Endothelial cell of umbilical vein (primary cell): Measurements from ENCODE around the gene LDB3. TPM values are rescaled to one million over a fixed set of nuclear protein-coding genes. Genes with fewer than 3 reads are reported as not detected.

Experiments used
- BruUV-seq: library from RNA; stranded (reverse); fragments of 400-500 nt; replicated peaks from 2 replicates; lab custom pipeline; 2021; lab: Mats Ljungman, UMichigan
- CTCF ChIA-PET: fragments of 300-600, 350-600 bp; sonication (Branson Sonifier 250); formaldehyde crosslinking; loops from one replicate; lab custom pipeline; 2021; ENCODE audit warnings: antibody characterized with exemption, inconsistent platforms; lab: Charles Lee
- POLR2A ChIA-PET: fragments of 300-600, 350-600 bp; sonication (Branson Sonifier 250); formaldehyde crosslinking; loops from one replicate; lab custom pipeline; 2021; ENCODE audit warnings: antibody characterized with exemption, inconsistent platforms; lab: Charles Lee
- DNase-seq: peaks from one replicate; pipeline ENCODE4 v3.0.0-alpha.2; 2011; ENCODE audit warnings: low read depth, low spot score
- FAIRE-seq: peaks from 2 replicates; lab custom pipeline; 2011; peaks lifted over from hg19 to GRCh38; lab: Jason Lieb, UNC
- H2AFZ ChIP-seq: 2 replicates; pipeline ENCODE4 v1.6.0; 2012; ENCODE audit warnings: low read depth, low read length, control low read depth, inconsistent platforms
- H3K27ac ChIP-seq: 2 replicates; pipeline ENCODE4 v1.5.1; 2011; ENCODE audit warnings: low read depth, mild to moderate bottlenecking, control low read depth, low read length, moderate library complexity; ENCODE audit not compliant: insufficient read depth
- H3K27me3 ChIP-seq, 2 experiments: 2 replicates each; pipeline versions ENCODE4 v1.6.0 to v1.6.1; 2011; ENCODE audit warnings: low read length in 2 of 2, mixed read lengths in 1 of 2; ENCODE audit not compliant: control insufficient read depth in 2 of 2, insufficient read depth in 2 of 2
- H3K36me3 ChIP-seq, 2 experiments: 2 replicates in 1 of 2; 3 replicates in 1 of 2; pipeline ENCODE4 v1.5.1; 2011; ENCODE audit warnings: low read length in 2 of 2, mild to moderate bottlenecking in 1 of 2, moderate library complexity in 1 of 2; ENCODE audit not compliant: control insufficient read depth in 2 of 2, insufficient read depth in 2 of 2; ENCODE audit errors: extremely low read depth in 1 of 2
- H3K4me1 ChIP-seq: 3 replicates; pipeline ENCODE4 v1.5.1; 2011; ENCODE audit warnings: mild to moderate bottlenecking, low read length; ENCODE audit not compliant: control insufficient read depth, insufficient read depth; ENCODE audit errors: extremely low read depth
- H3K4me2 ChIP-seq: 2 replicates; pipeline ENCODE4 v1.6.1; 2011; ENCODE audit warnings: low read length, control low read depth, mixed read lengths; ENCODE audit not compliant: insufficient read depth
- H3K4me3 ChIP-seq, 3 experiments: fragments of 200-600 bp in 1 of 3; sonication (generic), shearing (Covaris generic) in 1 of 3; replicated peaks in 1 of 3; 2 replicates each; pipeline ENCODE4 v1.5.1; 2011 to 2016; ENCODE audit warnings: control low read depth in 3 of 3, low read length in 3 of 3, mild to moderate bottlenecking in 2 of 3, inconsistent platforms in 1 of 3, low read depth in 1 of 3, moderate library complexity in 1 of 3; ENCODE audit not compliant: insufficient read depth in 1 of 3
- H3K79me2 ChIP-seq: 2 replicates; pipeline ENCODE4 v1.6.0; 2012; ENCODE audit warnings: low read length, inconsistent platforms; ENCODE audit not compliant: control insufficient read depth, insufficient read depth
- H3K9ac ChIP-seq: replicated peaks from 2 replicates; pipeline ENCODE3; 2011; ENCODE audit warnings: low read length, control low read depth; ENCODE audit not compliant: insufficient read depth; ENCODE audit errors: extremely low read depth
- H3K9me1 ChIP-seq: replicated peaks from 3 replicates; pipeline ENCODE4 v1.6.0; 2011; ENCODE audit warnings: mild to moderate bottlenecking, low read length; ENCODE audit not compliant: control insufficient read depth, insufficient read depth; ENCODE audit errors: extremely low read depth
- H3K9me3 ChIP-seq: replicated peaks from 2 replicates; pipeline ENCODE4 v1.5.1; 2012; ENCODE audit warnings: low read length, inconsistent platforms; ENCODE audit not compliant: control insufficient read depth, insufficient read depth
- H4K20me1 ChIP-seq: replicated peaks from 2 replicates; pipeline ENCODE3; 2011; ENCODE audit warnings: mild to moderate bottlenecking, low read length; ENCODE audit not compliant: control insufficient read depth, insufficient read depth; ENCODE audit errors: extremely low read depth
- EZH2 ChIP-seq: IDR thresholded peaks from 2 replicates; pipeline ENCODE4 v1.6.1; 2012; ENCODE audit warnings: borderline replicate concordance, low read depth, mild to moderate bottlenecking, moderate library complexity, low read length, inconsistent platforms; ENCODE audit not compliant: severe bottlenecking
- FOS ChIP-seq: IDR thresholded peaks from 2 replicates; pipeline ENCODE4 v1.6.1; 2011; ENCODE audit warnings: mild to moderate bottlenecking, low read length, moderate library complexity, borderline replicate concordance; ENCODE audit not compliant: insufficient read depth
- GATA2 ChIP-seq: IDR thresholded peaks from 2 replicates; pipeline ENCODE4 v1.7.0; 2011; ENCODE audit warnings: low read depth, mild to moderate bottlenecking, moderate library complexity, mixed read lengths, low read length; ENCODE audit not compliant: insufficient read length, insufficient read depth
- JUN ChIP-seq: IDR thresholded peaks from 2 replicates; pipeline ENCODE4 v1.6.1; 2011; ENCODE audit warnings: borderline replicate concordance, low read depth; ENCODE audit not compliant: insufficient read length, insufficient read depth
- MYC ChIP-seq: IDR thresholded peaks from one replicate; pipeline ENCODE4 v1.6.1; 2011; ENCODE audit warnings: mild to moderate bottlenecking, low read depth, low read length
- POLR2A ChIP-seq: IDR thresholded peaks from 2 replicates; pipeline ENCODE4 v1.6.1; 2012; ENCODE audit warnings: low read depth, mild to moderate bottlenecking, control low read depth, low read length
- POLR2AphosphoS5 ChIP-seq: IDR thresholded peaks from 2 replicates; pipeline ENCODE4 v1.6.1; 2012; ENCODE audit warnings: low read depth, mild to moderate bottlenecking, control low read depth, low read length, moderate library complexity; ENCODE audit not compliant: insufficient read depth
- dilution Hi-C: fragments of 300-500 bp; cut with MboI; formaldehyde crosslinking; loops from one replicate; pipeline ENCODE4 v1.15.0; 2019; ENCODE audit warnings: low sequenced_read_pairs; ENCODE audit not compliant: extremely low pct_ligation_motif_present
- intact Hi-C: fragments of 100-400 bp; cut with micrococcal nuclease; formaldehyde crosslinking; loops from one replicate; pipeline ENCODE4 v1.10.0; 2022
- polyA plus RNA-seq, 4 experiments: library from polyadenylated mRNA; depleted of rRNA in 3 of 4; stranded (reverse) in 3 of 4; unstranded in 1 of 4; fragments of >200 nt; gene quantifications; 2 replicates each; pipeline versions ENCODE4 v1.2.1 to v1.2.3, GENCODE V29; 2011 to 2012; ENCODE audit warnings: missing spikeins in 1 of 4
- total RNA-seq: library from RNA; stranded (reverse); gene quantifications from 2 replicates; pipeline ENCODE4 v1.2.3, GENCODE V29; 2021
- TF ChIP-seq, protein P1 (sequence below), 2 donors: IDR thresholded peaks; 1 replicate in 1 of 2; 2 replicates in 1 of 2; pipeline ENCODE4 v1.5.1; 2011; ENCODE audit warnings: low read length in 2 of 2, mild to moderate bottlenecking in 2 of 2, moderate library complexity in 2 of 2, control low read depth in 1 of 2, inconsistent platforms in 1 of 2, low read depth in 1 of 2; ENCODE audit not compliant: insufficient read depth in 1 of 2; ENCODE audit errors: extremely low read depth in 1 of 2
- TF ChIP-seq, protein P2 (sequence below): IDR thresholded peaks from 2 replicates; pipeline ENCODE4 v1.6.1; 2011; ENCODE audit not compliant: insufficient read depth, insufficient read length

LDB3 gene
- total and polyA plus RNA-seq, 2 donors (not counting 3 experiments of a cell fraction or from before 2014, with no cell fraction given), result not detected

DNA sequence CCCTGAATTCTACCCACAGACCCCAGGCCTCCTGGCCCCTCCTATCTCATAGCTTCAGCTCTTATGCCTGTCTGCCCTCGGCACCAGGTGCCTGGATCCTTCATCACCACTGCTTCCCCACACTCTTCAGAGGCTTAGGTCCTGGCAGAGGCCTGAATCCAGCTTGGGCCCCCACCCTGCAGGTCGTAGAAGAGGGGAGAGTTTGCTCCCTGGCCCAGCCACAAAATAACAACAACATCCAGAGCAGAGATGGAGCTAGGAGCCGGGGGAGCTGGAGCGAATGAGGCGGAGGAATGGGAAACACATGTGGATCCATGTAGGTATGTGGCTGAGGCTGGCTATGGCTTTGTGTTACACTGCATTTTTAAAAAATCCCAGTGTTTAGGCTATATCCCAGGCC is 21.8 kb upstream of the LDB3 start:
- no peak for TF ChIP-seq POLR2AphosphoS5
- no peak for TF ChIP-seq POLR2A
- TF ChIP-seq GATA2, result no peak
- no peak for TF ChIP-seq JUN
- TF ChIP-seq FOS, result no peak
- TF ChIP-seq, protein P1, sequence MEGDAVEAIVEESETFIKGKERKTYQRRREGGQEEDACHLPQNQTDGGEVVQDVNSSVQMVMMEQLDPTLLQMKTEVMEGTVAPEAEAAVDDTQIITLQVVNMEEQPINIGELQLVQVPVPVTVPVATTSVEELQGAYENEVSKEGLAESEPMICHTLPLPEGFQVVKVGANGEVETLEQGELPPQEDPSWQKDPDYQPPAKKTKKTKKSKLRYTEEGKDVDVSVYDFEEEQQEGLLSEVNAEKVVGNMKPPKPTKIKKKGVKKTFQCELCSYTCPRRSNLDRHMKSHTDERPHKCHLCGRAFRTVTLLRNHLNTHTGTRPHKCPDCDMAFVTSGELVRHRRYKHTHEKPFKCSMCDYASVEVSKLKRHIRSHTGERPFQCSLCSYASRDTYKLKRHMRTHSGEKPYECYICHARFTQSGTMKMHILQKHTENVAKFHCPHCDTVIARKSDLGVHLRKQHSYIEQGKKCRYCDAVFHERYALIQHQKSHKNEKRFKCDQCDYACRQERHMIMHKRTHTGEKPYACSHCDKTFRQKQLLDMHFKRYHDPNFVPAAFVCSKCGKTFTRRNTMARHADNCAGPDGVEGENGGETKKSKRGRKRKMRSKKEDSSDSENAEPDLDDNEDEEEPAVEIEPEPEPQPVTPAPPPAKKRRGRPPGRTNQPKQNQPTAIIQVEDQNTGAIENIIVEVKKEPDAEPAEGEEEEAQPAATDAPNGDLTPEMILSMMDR (IDR thresholded peaks at IDR 0.05; ENCODE audit: extremely low read depth in 1 of 2, insufficient read depth in 1 of 2, low read depth in 1 of 2, low read length in 2 of 2), result no peak
- TF ChIP-seq MYC, result no peak
- TF ChIP-seq, protein P2, sequence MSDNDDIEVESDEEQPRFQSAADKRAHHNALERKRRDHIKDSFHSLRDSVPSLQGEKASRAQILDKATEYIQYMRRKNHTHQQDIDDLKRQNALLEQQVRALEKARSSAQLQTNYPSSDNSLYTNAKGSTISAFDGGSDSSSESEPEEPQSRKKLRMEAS, result no peak
- TF ChIP-seq EZH2, result no peak
- Histone ChIP-seq H3K9me3 (no peaks in the 10 kb centered on the region), H2AFZ (no peak overlapping the region), H3K27ac (no peak overlapping the region), H3K4me2 (no peak overlapping the region), H3K4me3 (no peak overlapping the region), H3K36me3 (no peaks in the 10 kb centered on the region), H3K27me3 (peaks cover 0 to 5% of the 10 kb centered on the region in 2 experiments), H3K79me2 (no peaks in the 10 kb centered on the region), H4K20me1 (no peaks in the 10 kb centered on the region), H3K9ac (no peak overlapping the region), H3K4me1 (no peaks in the 10 kb centered on the region), H3K9me1 (no peaks in the 10 kb centered on the region)
- BruUV-seq, result no TSS peak
- FAIRE-seq (no peak), DNase-seq (no peak)
- POLR2A ChIA-PET, result no interaction called here
- intact Hi-C loops, result no loop called here
- CTCF ChIA-PET, result no interaction called here
- dilution Hi-C loops, result no loop called here
